NCI-H1694 treated with DMSO at 0.1 percent for 48 hours (cell line): Measurements from ENCODE around the gene SIK2.

Source experiments
- DNase-seq: peaks from one replicate; lab custom pipeline; 2025; lab: John Stamatoyannopoulos, UW

Gene SIK2

GRCh38 chr11:111659201-111660115 is 57.2 kb downstream of the SIK2 start:
- no peak for DNase-seq

- no peak for DNase-seq
Observed at GRCh38 chr11:111660822-111661221, 58.6 kb downstream of the SIK2 start.

- DNase-seq, result no peak
Observed at GRCh38 chr11:111663820-111664219, 61.6 kb downstream of the SIK2 start.

- DNase-seq, result no peak
Observed at GRCh38 chr11:111665777-111666176, 63.5 kb downstream of the SIK2 start.

- DNase-seq, result no peak
Observed at GRCh38 chr11:111668980-111669379, 66.7 kb downstream of the SIK2 start.

GRCh38 chr11:111671383-111671782 is 69.1 kb downstream of the SIK2 start:
- no peak for DNase-seq

- DNase-seq, result no peak
Observed at GRCh38 chr11:111672949-111673348, 70.7 kb downstream of the SIK2 start.

- no peak for DNase-seq
Observed at GRCh38 chr11:111674941-111675340, 72.7 kb downstream of the SIK2 start.

GRCh38 chr11:111675891-111676290 is 73.6 kb downstream of the SIK2 start:
- no peak for DNase-seq

GRCh38 chr11:111676878-111677585 is 74.8 kb downstream of the SIK2 start:
- no peak for DNase-seq

- DNase-seq, result no peak
Observed at GRCh38 chr11:111680486-111681175, 78.4 kb downstream of the SIK2 start.

- DNase-seq, result no peak
Observed at GRCh38 chr11:111683806-111684205, 81.6 kb downstream of the SIK2 start.

GRCh38 chr11:111684251-111684650 is 82.0 kb downstream of the SIK2 start:
- DNase-seq, result no peak

- DNase-seq, result no peak
Observed at GRCh38 chr11:111688013-111688412, 85.8 kb downstream of the SIK2 start.

GRCh38 chr11:111691176-111691575 is 88.9 kb downstream of the SIK2 start:
- DNase-seq, result no peak

- no peak for DNase-seq
Observed at GRCh38 chr11:111691741-111692140, 89.5 kb downstream of the SIK2 start.

GRCh38 chr11:111693224-111693937 is 91.1 kb downstream of the SIK2 start:
- no peak for DNase-seq

- DNase-seq, result no peak
Observed at GRCh38 chr11:111694851-111695250, 92.6 kb downstream of the SIK2 start.

GRCh38 chr11:111696556-111696955 is 94.3 kb downstream of the SIK2 start:
- DNase-seq, result no peak

GRCh38 chr11:111697933-111698371 is 95.7 kb downstream of the SIK2 start:
- no peak for DNase-seq

- no peak for DNase-seq
Observed at GRCh38 chr11:111698852-111699559, 96.8 kb downstream of the SIK2 start.
